Duodenal mucosa (tissue), 2 donors: ENCODE measurements around the gene ZNF618.

Source experiments
- H3K27ac ChIP-seq: one replicate; pipeline ENCODE4 v1.7.0; 2013; ENCODE audit warnings: low read depth, low read length
- H3K27me3 ChIP-seq, 2 donors: one replicate each; pipeline ENCODE4 v1.7.0; 2013; ENCODE audit warnings: low read length in 2 of 2, control low read depth in 1 of 2; ENCODE audit not compliant: insufficient read depth in 2 of 2, control insufficient read depth in 1 of 2
- H3K36me3 ChIP-seq, 2 donors: one replicate each; pipeline ENCODE4 v1.7.0; 2013; ENCODE audit warnings: low read length in 2 of 2, control low read depth in 1 of 2; ENCODE audit not compliant: insufficient read depth in 2 of 2, control insufficient read depth in 1 of 2
- H3K4me1 ChIP-seq, 2 donors: one replicate each; pipeline ENCODE4 v1.7.0; 2013; ENCODE audit warnings: low read length in 2 of 2, control low read depth in 1 of 2; ENCODE audit not compliant: insufficient read depth in 2 of 2, control insufficient read depth in 1 of 2
- H3K4me3 ChIP-seq, 2 donors: one replicate each; pipeline ENCODE4 v1.7.0; 2013; ENCODE audit warnings: low read length in 2 of 2, low read depth in 1 of 2
- H3K9ac ChIP-seq, 2 donors: one replicate each; pipeline ENCODE4 v1.7.0; 2013; ENCODE audit warnings: low read length in 2 of 2, low read depth in 1 of 2
- H3K9me3 ChIP-seq, 2 donors: one replicate each; pipeline ENCODE4 v1.7.0; 2013; ENCODE audit warnings: low read length in 2 of 2, control low read depth in 1 of 2; ENCODE audit not compliant: control insufficient read depth in 1 of 2

ZNF618 gene

GRCh38 chr9:113876151-113876992, at the start of gene ZNF618:
Gene ZNF618 (plus strand): TSS chr9:113876309. CDS start chr9:113876381, 72 bp downstream.
- H3K9me3 ChIP-seq = no peaks in the 10 kb centered on the region
- peak within 1 kb of the TSS; percentile 70 to 72 for H3K4me3 ChIP-seq
- H3K4me1 ChIP-seq = peaks cover 0 to 4% of the 10 kb centered on the region in 2 donors
- H3K9ac ChIP-seq = peak within 1 kb of the TSS; percentile 47 to 70
- no peak within 1 kb of the TSS for H3K27ac ChIP-seq
- H3K36me3 ChIP-seq = no peaks in the 10 kb centered on the region
- no peaks in the 10 kb centered on the region for H3K27me3 ChIP-seq

- Histone ChIP-seq H3K9ac (no peak overlapping the region), H3K36me3 (no peaks in the 10 kb centered on the region), H3K4me1 (no peaks in the 10 kb centered on the region), H3K27me3 (no peaks in the 10 kb centered on the region), H3K4me3 (no peak overlapping the region), H3K27ac (no peak overlapping the region), H3K9me3 (peaks cover 3 to 7% of the 10 kb centered on the region in 2 donors)
Observed at GRCh38 chr9:113828221-113828620, 47.9 kb upstream of the ZNF618 start.

- Histone ChIP-seq H3K9ac (no peak overlapping the region), H3K9me3 (peaks cover 0 to 3% of the 10 kb centered on the region in 2 donors), H3K36me3 (no peaks in the 10 kb centered on the region), H3K4me3 (no peak overlapping the region), H3K4me1 (no peaks in the 10 kb centered on the region), H3K27ac (no peak overlapping the region), H3K27me3 (no peaks in the 10 kb centered on the region)
Observed at GRCh38 chr9:113837334-113837733, 38.8 kb upstream of the ZNF618 start.

- Histone ChIP-seq H3K4me1 (no peaks in the 10 kb centered on the region), H3K36me3 (no peaks in the 10 kb centered on the region), H3K9me3 (no peaks in the 10 kb centered on the region), H3K4me3 (no peak overlapping the region), H3K9ac (no peak overlapping the region), H3K27ac (no peak overlapping the region), H3K27me3 (no peaks in the 10 kb centered on the region)
Observed at GRCh38 chr9:113842086-113842485, 34.0 kb upstream of the ZNF618 start.

GRCh38 chr9:113844466-113844865, 31.6 kb upstream of the ZNF618 start:
- Histone ChIP-seq H3K27ac (no peak overlapping the region), H3K9ac (no peak overlapping the region), H3K4me3 (no peak overlapping the region)

GRCh38 chr9:113851359-113851758, 24.8 kb upstream of the ZNF618 start:
- Histone ChIP-seq H3K4me1 (no peaks in the 10 kb centered on the region), H3K27ac (no peak overlapping the region), H3K36me3 (no peaks in the 10 kb centered on the region), H3K9me3 (no peaks in the 10 kb centered on the region), H3K9ac (no peak overlapping the region), H3K4me3 (no peak overlapping the region), H3K27me3 (no peaks in the 10 kb centered on the region)

More at GRCh38 chr9:113844466-113844865, 31.6 kb upstream of the ZNF618 start:
- Histone ChIP-seq H3K36me3 (no peaks in the 10 kb centered on the region), H3K9me3 (no peaks in the 10 kb centered on the region), H3K4me1 (no peaks in the 10 kb centered on the region), H3K27me3 (no peaks in the 10 kb centered on the region)

- H3K4me3 ChIP-seq = no peak overlapping the region
- H3K9ac ChIP-seq = no peak overlapping the region
- no peaks in the 10 kb centered on the region for H3K27me3 ChIP-seq
- no peaks in the 10 kb centered on the region for H3K36me3 ChIP-seq
- H3K4me1 ChIP-seq = no peaks in the 10 kb centered on the region
- H3K9me3 ChIP-seq = no peaks in the 10 kb centered on the region
- H3K27ac ChIP-seq = no peak overlapping the region
Observed at GRCh38 chr9:113851873-113852272, 24.2 kb upstream of the ZNF618 start.

- Histone ChIP-seq H3K9ac (no peak overlapping the region), H3K36me3 (no peaks in the 10 kb centered on the region), H3K4me1 (no peaks in the 10 kb centered on the region), H3K9me3 (no peaks in the 10 kb centered on the region), H3K27ac (no peak overlapping the region), H3K27me3 (no peaks in the 10 kb centered on the region), H3K4me3 (no peak overlapping the region)
Observed at GRCh38 chr9:113853333-113853732, 22.8 kb upstream of the ZNF618 start.

GRCh38 chr9:113854310-113854709, 21.8 kb upstream of the ZNF618 start:
- no peak overlapping the region for H3K9ac ChIP-seq
- H3K4me3 ChIP-seq = no peak overlapping the region
- H3K36me3 ChIP-seq = no peaks in the 10 kb centered on the region
- no peaks in the 10 kb centered on the region for H3K27me3 ChIP-seq
- H3K27ac ChIP-seq = no peak overlapping the region
- H3K9me3 ChIP-seq = no peaks in the 10 kb centered on the region
- no peaks in the 10 kb centered on the region for H3K4me1 ChIP-seq

- Histone ChIP-seq H3K4me1 (no peaks in the 10 kb centered on the region), H3K27me3 (no peaks in the 10 kb centered on the region), H3K9ac (no peak overlapping the region), H3K27ac (no peak overlapping the region), H3K9me3 (no peaks in the 10 kb centered on the region), H3K4me3 (no peak overlapping the region), H3K36me3 (no peaks in the 10 kb centered on the region)
Observed at GRCh38 chr9:113857875-113858274, 18.2 kb upstream of the ZNF618 start.
